NCI-H345 treated with DMSO at 0.1 percent for 48 hours (cell line): ENCODE data around the gene RWDD2A.
"Not testable (repeated sequence)": the region's sequence is repeated elsewhere in the genome, so short reads cannot be mapped to it uniquely, and the experiment has no call there.

Source experiments
- DNase-seq: peaks from one replicate; lab custom pipeline; 2025; ENCODE audit not compliant: unreplicated experiment; lab: John Stamatoyannopoulos, UW

RWDD2A gene

GRCh38 chr6:83192871-83193746 lies at the start of gene RWDD2A, which contains the start of gene PGM3:
TSS of gene RWDD2A (plus strand) at chr6:83193357. CDS start at chr6:83194452, 1,095 bp downstream.
TSS of gene PGM3 (minus strand) at chr6:83193265. CDS start at chr6:83191012, 2,253 bp downstream.
- DNase-seq: peak; percentile 79

- DNase-seq: no peak
These were observed 42.0 kb upstream of the RWDD2A start for GRCh38 chr6:83151114-83151513.

- no peak for DNase-seq
These were observed 40.2 kb upstream of the RWDD2A start for GRCh38 chr6:83152913-83153312.

GRCh38 chr6:83153883-83154521 lies 39.2 kb upstream of the RWDD2A start:
- DNase-seq: no peak

GRCh38 chr6:83155794-83156193 lies 37.4 kb upstream of the RWDD2A start:
- DNase-seq: no peak

- DNase-seq: no peak
These were observed 33.0 kb upstream of the RWDD2A start for GRCh38 chr6:83160167-83160566.

GRCh38 chr6:83167726-83168278 lies 25.4 kb upstream of the RWDD2A start:
- no peak for DNase-seq

GRCh38 chr6:83168556-83168955 lies 24.6 kb upstream of the RWDD2A start:
- DNase-seq: no peak

GRCh38 chr6:83169106-83169505 lies 24.1 kb upstream of the RWDD2A start:
- DNase-seq: no peak

GRCh38 chr6:83169511-83169910 lies 23.6 kb upstream of the RWDD2A start:
- no peak for DNase-seq

GRCh38 chr6:83176246-83176645 lies 16.9 kb upstream of the RWDD2A start:
- DNase-seq: no peak

GRCh38 chr6:83180426-83180950 lies 12.7 kb upstream of the RWDD2A start:
- no peak for DNase-seq

GRCh38 chr6:83182114-83182513 lies 11.0 kb upstream of the RWDD2A start:
- DNase-seq: no peak

GRCh38 chr6:83183082-83183828 lies 9.9 kb upstream of the RWDD2A start:
- no peak for DNase-seq

- no peak for DNase-seq
These were observed 8.1 kb upstream of the RWDD2A start for GRCh38 chr6:83185096-83185495.

- DNase-seq: no peak
These were observed 4.7 kb upstream of the RWDD2A start for GRCh38 chr6:83188501-83188900.

- no peak for DNase-seq
These were observed 2.5 kb upstream of the RWDD2A start for GRCh38 chr6:83190626-83191025.

GRCh38 chr6:83191974-83192373 lies 1.2 kb upstream of the RWDD2A start:
- not testable (repeated sequence) for DNase-seq

GRCh38 chr6:83192456-83192855 lies 701 bp upstream of the RWDD2A start:
- DNase-seq: no peak

GRCh38 chr6:83193747-83194566 lies 800 bp downstream of the RWDD2A start:
- DNase-seq: peak; percentile 71
